Stimulated activated CD8-positive, alpha-beta memory T cell treated with anti-CD3 and anti-CD28 coated beads, Interleukin-12 subunit alpha, Interleukin-12 subunit beta, amount 100 ng/mL, for 1 hour (primary cell): ENCODE data around the gene AGPAT1.

Experiments used
- DNase-seq: peaks from one replicate; pipeline ENCODE4 v3.0.0-alpha.2; 2020; ENCODE audit warnings: low read depth

AGPAT1 gene

GRCh38 chr6:32168807-32169591, 6.9 kb downstream of the AGPAT1 start:
- DNase-seq = no peak

- DNase-seq = no peak
Measured at GRCh38 chr6:32168350-32168749, 7.5 kb downstream of the AGPAT1 start.

GRCh38 chr6:32167761-32168262, 8.1 kb downstream of the AGPAT1 start:
- DNase-seq = no peak

GRCh38 chr6:32167154-32167760, 8.6 kb downstream of the AGPAT1 start:
- no peak for DNase-seq

- DNase-seq = no peak
Measured at GRCh38 chr6:32166411-32167061, 9.3 kb downstream of the AGPAT1 start.

- DNase-seq = no peak
Measured at GRCh38 chr6:32164295-32164694, 11.6 kb downstream of the AGPAT1 start, which contains the start of gene EGFL8. Gene EGFL8 (plus strand): TSS chr6:32164595. CDS start chr6:32166166, 1,571 bp downstream.

- no peak for DNase-seq
Measured at GRCh38 chr6:32163559-32164258, 12.2 kb downstream of the AGPAT1 start.

- DNase-seq = no peak
Measured at GRCh38 chr6:32158052-32158451, 17.8 kb downstream of the AGPAT1 start.

- DNase-seq = no peak
Measured at GRCh38 chr6:32156891-32157290, 19.0 kb downstream of the AGPAT1 start.

GRCh38 chr6:32154514-32155161, 21.2 kb downstream of the AGPAT1 start:
- DNase-seq = peak; percentile 41

- peak; percentile 69 for DNase-seq
Measured at GRCh38 chr6:32153564-32154513, 22.0 kb downstream of the AGPAT1 start, which contains the start of gene PPT2. Gene PPT2 (plus strand): TSS chr6:32154141. CDS start chr6:32154595, 454 bp downstream.

- no peak for DNase-seq
Measured at GRCh38 chr6:32152769-32153563, 22.9 kb downstream of the AGPAT1 start.

GRCh38 chr6:32151863-32152768, 23.8 kb downstream of the AGPAT1 start, which contains the start of gene PRRT1:
Gene PRRT1 (minus strand): TSS chr6:32151939. CDS start chr6:32151827, 112 bp downstream.
- DNase-seq = no peak

GRCh38 chr6:32151181-32151862, 24.6 kb downstream of the AGPAT1 start:
- DNase-seq = no peak

- DNase-seq = no peak
Measured at GRCh38 chr6:32149932-32150870, 25.7 kb downstream of the AGPAT1 start.

GRCh38 chr6:32149092-32149755, 26.7 kb downstream of the AGPAT1 start:
- no peak for DNase-seq
